Measurements from ENCODE around the gene GPR176. TPM values are rescaled to one million over a fixed set of nuclear protein-coding genes. Genes with fewer than 3 reads are reported as not detected.

The GPR176 gene
- total RNA-seq, 1 donor from 2014 or later: 21.1 TPM

DNA sequence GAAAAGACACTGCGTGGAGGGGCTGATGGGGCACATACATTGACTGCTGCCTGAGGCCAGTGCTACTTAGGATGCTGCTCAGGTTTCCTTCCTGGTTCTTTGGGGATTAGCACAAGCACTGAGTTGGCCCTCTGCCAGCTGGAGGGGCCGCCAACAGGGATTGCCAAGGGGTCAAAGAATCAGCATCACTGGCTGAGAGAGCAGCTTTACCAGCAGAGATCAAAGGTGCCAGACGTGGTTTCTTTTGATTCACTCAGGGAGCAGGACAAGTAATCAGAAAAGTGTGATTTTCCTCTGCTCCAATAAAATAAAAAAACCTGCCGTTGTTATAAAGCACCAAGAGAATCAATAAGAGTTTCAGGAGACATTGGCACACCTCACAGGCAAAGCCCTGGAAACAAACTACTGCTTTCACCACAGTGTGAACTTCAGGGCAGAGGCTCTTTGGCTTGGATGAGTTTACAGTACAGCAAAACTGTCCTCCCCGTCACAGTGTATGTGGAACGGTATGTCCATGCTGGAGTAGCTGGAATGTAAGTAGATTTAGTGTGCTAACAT lies 91.6 kb downstream of the GPR176 start:
- no peaks in the 10 kb centered on the region for H3K27me3 Mint-ChIP-seq (ENCODE audit: unreplicated experiment)
- H3K36me3 Mint-ChIP-seq (ENCODE audit: unreplicated experiment): no peaks in the 10 kb centered on the region
- H3K4me1 Mint-ChIP-seq (ENCODE audit: unreplicated experiment): peaks cover 19% of the 10 kb centered on the region
- H3K27ac Mint-ChIP-seq (ENCODE audit: unreplicated experiment): peak overlapping the region; percentile 74
- no peaks in the 10 kb centered on the region for H3K9me3 Mint-ChIP-seq (ENCODE audit: unreplicated experiment)
- H3K4me3 Mint-ChIP-seq (ENCODE audit: unreplicated experiment): no peak overlapping the region
- DNase-seq (ENCODE audit: extremely low spot score, unreplicated experiment): no peak
- TF ChIP-seq, protein P1, sequence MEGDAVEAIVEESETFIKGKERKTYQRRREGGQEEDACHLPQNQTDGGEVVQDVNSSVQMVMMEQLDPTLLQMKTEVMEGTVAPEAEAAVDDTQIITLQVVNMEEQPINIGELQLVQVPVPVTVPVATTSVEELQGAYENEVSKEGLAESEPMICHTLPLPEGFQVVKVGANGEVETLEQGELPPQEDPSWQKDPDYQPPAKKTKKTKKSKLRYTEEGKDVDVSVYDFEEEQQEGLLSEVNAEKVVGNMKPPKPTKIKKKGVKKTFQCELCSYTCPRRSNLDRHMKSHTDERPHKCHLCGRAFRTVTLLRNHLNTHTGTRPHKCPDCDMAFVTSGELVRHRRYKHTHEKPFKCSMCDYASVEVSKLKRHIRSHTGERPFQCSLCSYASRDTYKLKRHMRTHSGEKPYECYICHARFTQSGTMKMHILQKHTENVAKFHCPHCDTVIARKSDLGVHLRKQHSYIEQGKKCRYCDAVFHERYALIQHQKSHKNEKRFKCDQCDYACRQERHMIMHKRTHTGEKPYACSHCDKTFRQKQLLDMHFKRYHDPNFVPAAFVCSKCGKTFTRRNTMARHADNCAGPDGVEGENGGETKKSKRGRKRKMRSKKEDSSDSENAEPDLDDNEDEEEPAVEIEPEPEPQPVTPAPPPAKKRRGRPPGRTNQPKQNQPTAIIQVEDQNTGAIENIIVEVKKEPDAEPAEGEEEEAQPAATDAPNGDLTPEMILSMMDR (IDR thresholded peaks at IDR 0.05): no peak

DNA sequence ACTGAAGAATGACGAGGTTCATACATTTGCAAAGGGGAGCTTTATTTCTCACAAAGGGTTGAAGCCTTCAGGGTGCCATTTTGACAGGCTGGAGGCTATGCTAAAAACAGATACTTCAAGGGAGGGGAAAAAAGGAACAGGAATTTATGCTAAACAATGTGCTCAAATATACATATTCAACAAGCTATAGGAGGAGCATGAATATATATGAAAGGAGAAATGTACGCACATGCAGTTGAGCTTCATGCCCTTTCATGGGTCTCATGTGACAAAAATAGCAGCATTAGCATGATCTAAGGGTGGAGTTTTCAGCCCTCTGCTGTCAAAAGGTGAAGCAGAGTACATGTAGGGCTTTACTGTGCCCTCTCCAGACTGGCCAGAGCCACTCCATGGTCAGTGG lies 93.1 kb downstream of the GPR176 start:
- H3K4me3 Mint-ChIP-seq (ENCODE audit: unreplicated experiment): no peak overlapping the region
- H3K36me3 Mint-ChIP-seq (ENCODE audit: unreplicated experiment): no peaks in the 10 kb centered on the region
- H3K9me3 Mint-ChIP-seq (ENCODE audit: unreplicated experiment): no peaks in the 10 kb centered on the region
- H3K4me1 Mint-ChIP-seq (ENCODE audit: unreplicated experiment): peaks cover 14% of the 10 kb centered on the region
- no peaks in the 10 kb centered on the region for H3K27me3 Mint-ChIP-seq (ENCODE audit: unreplicated experiment)
- no peak for DNase-seq (ENCODE audit: extremely low spot score, unreplicated experiment)
- TF ChIP-seq, protein P1 (IDR thresholded peaks at IDR 0.05): no peak
- H3K27ac Mint-ChIP-seq (ENCODE audit: unreplicated experiment): no peak overlapping the region

DNA sequence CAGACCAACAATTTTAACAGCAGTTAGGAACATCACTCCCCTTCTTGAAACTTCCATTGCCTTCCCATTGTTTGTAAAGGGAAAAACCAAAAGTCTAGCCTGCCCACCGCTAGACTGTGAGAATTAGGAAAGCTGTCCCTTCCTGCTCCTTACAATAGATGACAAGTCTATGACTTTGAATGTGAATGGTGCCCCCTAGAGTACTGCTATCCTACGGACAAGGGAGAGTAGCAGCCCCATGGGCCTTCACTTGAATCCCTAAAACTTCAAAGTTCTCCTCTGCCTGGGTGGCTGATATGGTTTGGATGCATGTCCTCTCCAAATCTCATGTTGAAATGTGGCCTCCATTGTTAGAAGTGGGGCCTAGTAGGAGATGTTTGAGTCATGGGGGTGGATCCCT lies 96.4 kb downstream of the GPR176 start:
- H3K9me3 Mint-ChIP-seq (ENCODE audit: unreplicated experiment): no peaks in the 10 kb centered on the region
- peaks cover 18% of the 10 kb centered on the region for H3K4me1 Mint-ChIP-seq (ENCODE audit: unreplicated experiment)
- DNase-seq (ENCODE audit: extremely low spot score, unreplicated experiment): no peak
- TF ChIP-seq, protein P1 (IDR thresholded peaks at IDR 0.05): no peak
- H3K36me3 Mint-ChIP-seq (ENCODE audit: unreplicated experiment): no peaks in the 10 kb centered on the region
- no peak overlapping the region for H3K27ac Mint-ChIP-seq (ENCODE audit: unreplicated experiment)
- H3K27me3 Mint-ChIP-seq (ENCODE audit: unreplicated experiment): no peaks in the 10 kb centered on the region
- no peak overlapping the region for H3K4me3 Mint-ChIP-seq (ENCODE audit: unreplicated experiment)

DNA sequence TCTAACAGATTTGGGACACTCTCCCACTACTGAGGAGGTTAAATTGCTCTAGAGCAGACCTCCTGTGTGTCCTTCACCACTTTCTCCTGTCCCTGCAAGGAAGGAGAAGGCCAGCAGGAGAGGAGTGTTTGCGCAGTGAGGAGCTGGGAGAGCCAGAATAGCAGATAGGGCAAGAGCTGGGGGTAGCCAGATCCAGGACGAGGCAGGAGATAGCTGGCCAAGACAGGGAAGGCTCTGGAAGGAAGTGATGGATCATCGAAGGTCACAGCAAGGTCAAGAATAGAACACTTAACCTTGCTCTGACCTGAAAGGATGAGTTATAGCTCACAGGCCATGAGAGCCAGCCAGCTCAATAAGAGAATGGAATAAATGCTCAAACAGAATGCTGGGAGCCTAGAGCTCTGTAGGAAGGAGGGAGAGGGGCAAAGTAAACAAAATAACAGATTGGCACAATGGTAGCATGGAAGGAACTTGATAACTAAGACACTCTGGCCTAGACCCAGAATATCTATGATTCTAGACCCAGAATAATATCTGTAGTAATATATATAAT lies 99.9 kb downstream of the GPR176 start:
- Mint-ChIP-seq H3K9me3 (ENCODE audit: unreplicated experiment) (no peaks in the 10 kb centered on the region), H3K36me3 (ENCODE audit: unreplicated experiment) (no peaks in the 10 kb centered on the region), H3K27ac (ENCODE audit: unreplicated experiment) (no peak overlapping the region), H3K4me3 (ENCODE audit: unreplicated experiment) (no peak overlapping the region), H3K4me1 (ENCODE audit: unreplicated experiment) (peaks cover 18% of the 10 kb centered on the region), H3K27me3 (ENCODE audit: unreplicated experiment) (no peaks in the 10 kb centered on the region)
- no peak for DNase-seq (ENCODE audit: extremely low spot score, unreplicated experiment)
- TF ChIP-seq, protein P1 (IDR thresholded peaks at IDR 0.05): no peak

DNA sequence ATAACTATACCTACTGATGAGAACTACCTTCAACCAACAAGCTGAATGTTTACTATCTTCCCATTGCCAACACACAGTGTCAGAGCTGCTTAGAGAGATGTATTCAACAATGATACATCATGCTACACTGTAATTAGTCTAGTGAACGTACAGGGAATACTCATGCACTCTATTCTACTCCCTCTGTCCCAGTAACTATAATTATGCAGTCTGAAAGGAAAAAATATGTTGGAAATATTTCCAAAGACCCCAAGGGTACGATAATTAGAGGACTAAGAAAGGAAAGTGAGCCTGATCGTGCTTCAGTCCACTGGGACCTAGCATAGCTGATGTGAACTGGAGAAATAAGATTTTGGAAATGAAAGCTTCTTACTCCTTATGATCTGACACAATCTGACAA lies 100.5 kb downstream of the GPR176 start:
- Mint-ChIP-seq H3K27me3 (ENCODE audit: unreplicated experiment) (no peaks in the 10 kb centered on the region), H3K4me1 (ENCODE audit: unreplicated experiment) (peaks cover 18% of the 10 kb centered on the region), H3K4me3 (ENCODE audit: unreplicated experiment) (no peak overlapping the region), H3K36me3 (ENCODE audit: unreplicated experiment) (peaks cover 2% of the 10 kb centered on the region), H3K9me3 (ENCODE audit: unreplicated experiment) (no peaks in the 10 kb centered on the region), H3K27ac (ENCODE audit: unreplicated experiment) (no peak overlapping the region)
- no peak for DNase-seq (ENCODE audit: extremely low spot score, unreplicated experiment)
- TF ChIP-seq, protein P1 (IDR thresholded peaks at IDR 0.05): no peak
